VCaP (cell line): ENCODE results near the gene GSE1.
A peak's percentile ranks its signal among the peaks of the same experiment; 100 is the strongest.

Experiments used
- H3K27ac ChIP-seq: fragments of 450-650 bp; 2 replicates; pipeline ENCODE4 v1.5.1; 2017
- TF ChIP-seq, protein P1 (sequence below): fragments of 450-650 bp; conservative IDR thresholded peaks from 2 replicates; pipeline ENCODE4 v1.5.1; 2017; ENCODE audit warnings: mild to moderate bottlenecking, moderate library complexity

GSE1 gene

DNA sequence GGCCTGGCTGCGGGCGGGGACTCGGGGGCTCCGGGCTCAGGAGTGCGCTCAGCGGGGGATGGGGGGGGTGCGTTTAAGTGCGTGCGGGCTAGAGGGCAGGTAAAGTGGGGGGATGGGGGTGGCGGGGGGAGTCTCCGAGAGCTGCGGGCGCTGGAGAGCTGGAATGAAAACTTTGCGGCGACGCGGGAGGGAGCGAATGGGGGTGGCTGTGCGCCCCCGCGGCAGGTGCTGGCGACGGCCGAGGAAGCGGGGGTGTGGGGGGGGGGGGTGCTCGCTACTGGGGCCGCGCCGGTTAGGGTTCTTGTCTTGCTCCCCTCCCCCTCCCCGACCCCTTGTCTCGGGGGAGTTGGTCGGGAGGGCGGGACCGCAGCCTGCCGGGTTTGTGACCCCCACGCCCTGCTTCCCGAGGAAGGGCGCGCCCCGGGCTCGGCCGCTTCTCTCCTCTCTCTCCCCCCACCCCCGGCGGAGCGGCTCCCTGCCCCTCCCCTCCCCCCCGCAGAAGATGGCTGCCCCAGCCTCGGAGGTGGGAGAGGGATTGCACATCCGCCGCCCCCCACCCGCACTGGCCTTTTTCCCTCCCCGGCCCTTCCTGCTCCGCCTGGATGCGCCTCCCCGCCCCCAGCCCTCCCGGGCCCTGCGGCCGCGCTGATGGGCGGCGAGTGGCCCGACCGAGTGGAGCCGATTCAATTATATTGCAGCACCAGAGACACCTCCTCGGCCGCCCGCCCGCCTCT is 649 bp downstream of the GSE1 start:
- TF ChIP-seq, protein P1, sequence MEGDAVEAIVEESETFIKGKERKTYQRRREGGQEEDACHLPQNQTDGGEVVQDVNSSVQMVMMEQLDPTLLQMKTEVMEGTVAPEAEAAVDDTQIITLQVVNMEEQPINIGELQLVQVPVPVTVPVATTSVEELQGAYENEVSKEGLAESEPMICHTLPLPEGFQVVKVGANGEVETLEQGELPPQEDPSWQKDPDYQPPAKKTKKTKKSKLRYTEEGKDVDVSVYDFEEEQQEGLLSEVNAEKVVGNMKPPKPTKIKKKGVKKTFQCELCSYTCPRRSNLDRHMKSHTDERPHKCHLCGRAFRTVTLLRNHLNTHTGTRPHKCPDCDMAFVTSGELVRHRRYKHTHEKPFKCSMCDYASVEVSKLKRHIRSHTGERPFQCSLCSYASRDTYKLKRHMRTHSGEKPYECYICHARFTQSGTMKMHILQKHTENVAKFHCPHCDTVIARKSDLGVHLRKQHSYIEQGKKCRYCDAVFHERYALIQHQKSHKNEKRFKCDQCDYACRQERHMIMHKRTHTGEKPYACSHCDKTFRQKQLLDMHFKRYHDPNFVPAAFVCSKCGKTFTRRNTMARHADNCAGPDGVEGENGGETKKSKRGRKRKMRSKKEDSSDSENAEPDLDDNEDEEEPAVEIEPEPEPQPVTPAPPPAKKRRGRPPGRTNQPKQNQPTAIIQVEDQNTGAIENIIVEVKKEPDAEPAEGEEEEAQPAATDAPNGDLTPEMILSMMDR = no peak
- H3K27ac ChIP-seq = peak overlapping the region; percentile 85

DNA sequence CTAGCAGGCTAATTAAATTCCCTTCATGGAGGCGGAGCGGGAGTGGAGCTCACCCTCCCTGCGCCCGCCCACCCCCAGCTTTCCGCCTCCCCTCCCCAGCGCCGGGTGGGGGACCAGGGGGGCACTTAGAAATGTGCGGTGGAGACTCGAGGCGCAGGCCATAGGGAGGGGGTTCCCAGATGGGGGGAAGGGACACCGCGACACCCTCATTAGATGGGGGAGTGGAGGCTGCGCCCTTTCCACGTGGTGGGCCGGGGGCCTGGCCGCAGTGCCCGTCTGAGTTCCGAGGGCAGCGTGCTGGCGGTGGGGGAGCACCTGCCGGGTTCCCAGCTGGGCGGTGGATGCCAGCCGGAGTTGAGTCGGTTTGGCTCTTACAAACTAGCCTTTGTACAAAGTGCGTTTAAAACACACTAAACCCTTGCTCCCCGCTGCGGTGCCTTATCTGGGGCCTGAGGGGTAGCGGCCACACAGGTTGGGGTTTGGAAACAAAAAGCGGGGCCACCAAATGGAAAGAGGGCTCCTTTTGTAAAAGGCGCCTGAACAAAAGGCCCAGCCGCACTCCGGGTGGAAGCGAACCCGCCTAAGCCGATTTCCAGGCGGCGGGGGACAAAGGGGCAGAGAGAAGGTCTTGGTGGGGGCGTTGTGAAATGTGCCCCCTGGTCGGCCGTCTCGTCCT is 1.4 kb downstream of the GSE1 start:
- H3K27ac ChIP-seq = peak overlapping the region; percentile 85
- TF ChIP-seq, protein P1 = no peak

DNA sequence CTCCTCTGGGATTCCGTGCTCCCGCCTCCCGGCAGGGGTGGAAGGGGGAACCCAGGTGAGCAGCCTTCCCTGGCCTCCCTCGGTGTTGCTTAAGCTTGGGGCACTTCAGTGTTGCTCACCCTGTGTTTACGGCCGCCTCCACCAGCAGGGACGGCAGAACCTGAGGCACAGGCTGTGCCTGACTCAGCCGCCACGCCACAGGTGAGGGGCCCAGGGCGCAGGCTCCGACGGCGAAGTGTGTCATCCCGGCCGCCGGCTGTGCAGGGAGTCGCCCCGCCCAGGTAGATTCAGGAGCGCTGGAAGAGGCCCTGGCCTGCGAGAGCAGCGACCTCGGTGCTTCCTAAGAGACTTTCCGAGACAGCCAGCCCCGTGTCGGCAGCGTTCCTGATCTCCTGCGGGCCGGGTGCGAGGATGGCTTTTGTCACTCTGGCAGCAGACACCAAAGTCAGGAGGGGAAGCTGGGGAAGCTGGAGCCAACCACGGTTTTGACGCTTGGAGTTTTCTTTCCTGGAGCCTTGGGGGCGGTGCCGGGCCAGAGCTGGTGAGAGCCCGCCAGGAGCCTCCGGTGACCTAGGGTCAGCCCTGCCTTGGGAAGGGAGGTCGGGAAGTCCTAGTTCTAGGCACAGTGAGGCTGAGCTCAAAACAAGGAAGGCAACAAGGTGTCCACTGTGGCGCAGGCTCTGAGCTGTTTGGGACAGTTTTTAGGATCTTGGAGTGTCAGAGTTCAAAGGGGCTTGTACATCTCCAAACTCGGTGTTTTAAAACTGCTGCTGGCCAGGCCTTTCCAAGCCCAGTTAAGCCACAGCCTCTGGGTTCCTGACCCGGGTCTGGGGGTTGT is 2.1 kb downstream of the GSE1 start:
- TF ChIP-seq, protein P1 = no peak
- H3K27ac ChIP-seq = peak overlapping the region; percentile 85

DNA sequence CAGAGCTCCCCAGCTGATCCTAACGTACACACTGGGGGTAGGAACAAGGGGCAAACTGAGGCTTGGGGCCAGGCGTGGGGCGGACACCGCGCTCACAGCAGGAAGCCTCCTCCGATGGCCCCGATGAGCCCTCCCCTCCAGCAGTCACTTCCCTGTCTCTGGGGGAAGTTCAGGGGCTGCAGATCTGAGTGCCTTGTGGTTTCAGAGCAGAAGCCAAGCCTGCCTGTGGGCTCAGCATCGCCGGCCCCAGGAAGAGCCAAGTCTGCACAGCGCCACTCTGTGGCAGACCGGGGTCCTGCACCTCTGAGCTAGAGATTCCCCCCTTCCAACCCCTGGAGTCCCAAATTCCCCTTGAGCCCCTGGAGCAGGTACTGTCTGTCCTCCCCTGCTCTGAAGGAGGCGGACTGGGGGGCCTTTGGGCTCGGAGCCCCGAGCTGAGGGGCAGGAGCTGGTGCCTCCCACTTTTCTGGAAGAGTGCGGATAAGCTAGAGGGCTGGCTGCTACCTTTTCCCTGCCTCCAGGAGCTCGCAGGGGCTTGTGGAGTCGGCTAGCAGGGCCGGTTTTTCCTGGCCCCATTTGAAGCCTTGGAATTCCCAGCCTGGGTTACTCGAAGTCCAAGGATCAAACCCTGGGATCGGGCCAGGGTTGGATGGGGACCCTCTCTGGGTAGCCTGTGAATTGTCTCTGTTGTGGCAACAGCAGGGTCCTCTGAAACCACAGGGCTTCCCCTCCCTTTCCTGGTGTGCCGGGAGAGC is 2.9 kb downstream of the GSE1 start:
- TF ChIP-seq, protein P1 = peak; percentile 64
- peak overlapping the region; percentile 85 for H3K27ac ChIP-seq

DNA sequence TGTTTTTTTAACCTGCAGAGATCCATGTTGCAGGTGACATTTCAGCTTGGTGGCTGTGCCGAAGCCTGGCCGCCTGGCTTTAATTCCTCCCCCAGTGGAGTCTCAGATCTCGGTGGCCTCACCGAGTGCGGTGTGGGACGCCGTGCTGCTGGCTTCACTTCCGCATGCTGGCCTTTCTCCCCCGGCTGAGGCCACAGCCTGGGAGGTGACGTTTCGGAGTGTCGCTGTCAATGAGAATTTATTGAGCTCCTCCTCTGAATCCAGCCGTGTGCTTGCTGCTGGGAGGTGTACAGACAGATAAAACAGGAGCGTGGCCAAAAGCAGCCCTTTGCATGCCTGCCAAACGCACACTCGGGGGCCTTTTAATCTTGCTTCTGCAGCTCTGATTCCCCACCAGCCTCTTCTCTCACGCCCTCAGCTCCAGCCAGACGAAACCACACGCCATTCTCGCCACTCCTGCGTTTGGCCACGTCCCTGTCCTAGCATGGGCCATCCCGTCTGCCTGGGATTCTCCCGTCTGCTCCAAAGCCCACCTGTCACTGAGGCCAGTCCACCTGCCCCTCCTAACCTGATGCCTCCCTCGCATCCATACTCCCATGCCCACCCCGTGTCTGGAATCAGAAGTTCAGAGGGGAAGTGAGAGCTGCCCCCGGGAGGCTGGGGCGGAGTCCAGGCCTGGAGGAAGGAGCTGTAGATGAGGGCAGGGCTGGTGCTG is 3.6 kb downstream of the GSE1 start:
- TF ChIP-seq, protein P1 = no peak
- peak overlapping the region; percentile 85 for H3K27ac ChIP-seq

DNA sequence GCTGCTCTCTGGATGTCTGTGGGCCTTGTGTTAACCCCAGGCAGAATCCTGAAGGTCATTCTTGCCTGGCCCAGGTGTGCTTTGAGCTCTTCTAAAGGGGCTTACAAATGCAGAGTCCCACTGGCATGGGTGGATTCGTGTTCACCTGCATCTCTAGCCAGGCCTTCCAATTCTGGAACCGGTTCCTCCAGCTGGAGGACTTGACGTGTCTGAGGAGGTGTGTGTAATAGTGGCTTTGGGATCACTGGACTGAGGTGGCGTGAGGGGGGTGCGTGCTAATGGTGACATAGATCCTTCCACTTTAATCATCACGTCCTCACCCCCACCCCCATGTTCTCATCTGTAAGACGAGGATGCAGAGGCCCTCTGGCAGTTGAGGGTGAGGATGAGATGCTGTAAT is 4.8 kb downstream of the GSE1 start:
- no peak overlapping the region for H3K27ac ChIP-seq
- TF ChIP-seq, protein P1 = no peak
